HG02852 (cell line): Measurements from ENCODE around the gene DHX38.
"Not testable (repeated sequence)": the region's sequence is repeated elsewhere in the genome, so short reads cannot be mapped to it uniquely, and the experiment has no call there.

ENCODE experiments used
- ATAC-seq: cut with Tn5 transposase; IDR thresholded peaks from one replicate; pipeline ENCODE4 v1.9.1; 2021; ENCODE audit warnings: mild to moderate bottlenecking, moderate library complexity; ENCODE audit not compliant: unreplicated experiment

DHX38 gene

GRCh38 chr16:72093448-72094265, at the start of gene DHX38, which contains the start of gene TXNL4B:
DHX38 (plus strand) TSS chr16:72093847; CDS start chr16:72096158, 2,311 bp downstream.
TXNL4B (minus strand) TSS chr16:72093620; CDS start chr16:72090749, 2,871 bp downstream.
- peak; percentile 97 for ATAC-seq

GRCh38 chr16:72044296-72044695, 49.4 kb upstream of the DHX38 start:
- ATAC-seq = no peak

GRCh38 chr16:72044825-72045359, 48.8 kb upstream of the DHX38 start:
- no peak for ATAC-seq

- ATAC-seq = no peak
Measured at GRCh38 chr16:72049110-72049509, 44.5 kb upstream of the DHX38 start.

GRCh38 chr16:72050769-72051464, 42.7 kb upstream of the DHX38 start:
- ATAC-seq = no peak

- ATAC-seq = no peak
Measured at GRCh38 chr16:72051818-72052217, 41.8 kb upstream of the DHX38 start.

GRCh38 chr16:72054254-72054847, 39.3 kb upstream of the DHX38 start, which contains the start of gene HP:
HP (plus strand) TSS chr16:72054505; CDS start chr16:72054653, 148 bp downstream.
- not testable (repeated sequence) for ATAC-seq

GRCh38 chr16:72055911-72056310, 37.7 kb upstream of the DHX38 start:
- ATAC-seq = no peak

GRCh38 chr16:72057313-72057712, 36.3 kb upstream of the DHX38 start:
- ATAC-seq = not testable (repeated sequence)

GRCh38 chr16:72059060-72059459, 34.6 kb upstream of the DHX38 start:
- not testable (repeated sequence) for ATAC-seq

GRCh38 chr16:72060405-72060804, 33.2 kb upstream of the DHX38 start:
- no peak for ATAC-seq

GRCh38 chr16:72061564-72061963, 32.1 kb upstream of the DHX38 start:
- no peak for ATAC-seq

GRCh38 chr16:72064361-72064894, 29.2 kb upstream of the DHX38 start:
- ATAC-seq = no peak

GRCh38 chr16:72066747-72067146, 26.9 kb upstream of the DHX38 start:
- no peak for ATAC-seq

- no peak for ATAC-seq
Measured at GRCh38 chr16:72068930-72069329, 24.7 kb upstream of the DHX38 start.

- ATAC-seq = no peak
Measured at GRCh38 chr16:72072514-72073342, 20.9 kb upstream of the DHX38 start.

- ATAC-seq = no peak
Measured at GRCh38 chr16:72073560-72074230, 20.0 kb upstream of the DHX38 start.

- ATAC-seq = not testable (repeated sequence)
Measured at GRCh38 chr16:72075067-72075466, 18.6 kb upstream of the DHX38 start.

- ATAC-seq = not testable (repeated sequence)
Measured at GRCh38 chr16:72076991-72077706, 16.5 kb upstream of the DHX38 start.
